Measurements from ENCODE around the gene E4F1. TPM values are rescaled to one million over a fixed set of nuclear protein-coding genes. Genes with fewer than 3 reads are reported as not detected.
A peak's percentile ranks its signal among the peaks of the same experiment; 100 is the strongest.

E4F1 gene
- total RNA-seq, 1 experiment from 2014 or later: 49.0 TPM

- Histone ChIP-seq H3K4me3 (ENCODE audit: low read length) (peak overlapping the region; percentile 81), H3K27ac (ENCODE audit: low read length) (peak overlapping the region; percentile 67; the same call in 1 of the 2 replicates), H3K36me3 (ENCODE audit: low read depth, low read length) (peaks cover 13% of the 10 kb centered on the region; the same call in 1 of the 2 replicates), H3K9me2 (replicated peaks; ENCODE audit: low read length) (no peaks in the 10 kb centered on the region), H3K9me3 (ENCODE audit: low read length) (no peaks in the 10 kb centered on the region), H2AFZ (ENCODE audit: low read length) (no peak overlapping the region), H3K4me2 (ENCODE audit: low read length) (peak overlapping the region; percentile 85), H3K79me2 (ENCODE audit: low read length) (peaks cover 26% of the 10 kb centered on the region), H3K27me3 (ENCODE audit: low read length) (no peaks in the 10 kb centered on the region), H3K4me1 (ENCODE audit: insufficient read depth, low read length) (peaks cover 9% of the 10 kb centered on the region), H3F3A (ENCODE audit: low read length, unreplicated experiment) (peaks cover 4% of the 10 kb centered on the region), H4K20me1 (ENCODE audit: low read length) (no peaks in the 10 kb centered on the region), H3K9ac (ENCODE audit: low read length) (peak overlapping the region; percentile 72)
- POLR2A ChIA-PET (ENCODE audit: unreplicated experiment): interaction anchor here (0.6 to 0.7 kb wide), 2 partner anchors 57 to 58 kb away, joined by 3 to 8 read pairs; no protein-coding TSS in a partner anchor
- intact Hi-C loops (cut with micrococcal nuclease): no loop called here
- ATAC-seq: peak; percentile 10
- TSS peak; percentile 68 for BruUV-seq (replicated peaks)
- CTCF ChIA-PET: interaction anchor here (0.6 to 1.8 kb wide), 4 partner anchors 26 to 189 kb away, joined by 3 to 18 read pairs (median 5); no protein-coding TSS in a partner anchor
- DNase-seq: no peak
- TF ChIP-seq EZH2phosphoT487 (IDR thresholded peaks at IDR 0.05; ENCODE audit: borderline replicate concordance, low read length) (no peak), CTCF (conservative IDR thresholded peaks at IDR 0.05; ENCODE audit: low read depth, low read length) (no peak), EZH2 (IDR thresholded peaks at IDR 0.05; ENCODE audit: low read length, unreplicated experiment) (no peak)
Measured at GRCh38 chr16:2250652-2251295, 27.4 kb downstream of the E4F1 start.

DNA sequence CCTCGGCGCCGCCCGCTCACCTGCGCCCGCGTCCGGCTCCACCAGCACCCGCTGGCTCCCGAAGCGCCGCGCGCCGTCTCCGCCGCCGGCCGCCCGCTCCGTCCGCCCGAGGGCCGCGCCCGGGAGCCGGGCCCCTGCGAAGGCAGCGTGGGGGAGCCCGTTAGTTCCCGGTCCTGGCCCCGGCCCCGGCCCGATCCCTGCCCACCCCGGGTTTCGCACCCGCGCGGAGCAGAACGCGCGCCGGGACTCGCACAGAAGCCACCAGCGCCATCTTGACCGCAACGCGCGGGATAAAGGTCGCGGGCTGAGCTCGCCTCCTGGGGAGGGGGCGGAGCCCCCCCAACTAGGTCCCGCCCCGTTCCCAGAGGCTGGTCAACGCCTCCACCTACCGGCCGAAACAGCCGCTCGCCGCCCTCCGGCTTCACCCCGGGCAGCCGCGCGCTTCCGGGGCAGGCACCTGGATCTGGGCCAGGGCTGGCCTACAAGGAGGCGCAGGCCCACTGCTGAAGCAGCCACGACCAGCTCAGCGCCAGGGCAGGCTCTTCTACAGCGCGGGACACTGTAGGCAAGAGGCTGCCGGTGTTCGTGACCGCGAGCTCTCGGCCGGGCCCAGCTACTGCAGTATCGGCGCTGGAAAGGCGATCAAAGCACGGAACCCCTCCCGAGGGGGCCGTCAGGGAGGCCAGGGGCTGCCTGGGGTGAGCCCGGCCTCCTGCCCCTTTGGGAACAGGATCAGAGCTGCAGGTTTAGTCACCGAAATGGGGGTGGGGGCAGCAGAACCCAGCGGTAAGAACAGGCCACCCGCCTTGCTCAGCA lies 28.1 kb downstream of the E4F1 start, which contains the start of gene ECI1:
TSS of gene ECI1 (minus strand) at position 292 of the 816 bp plus-strand sequence. CDS start at position 271, 21 bp downstream.
- no TSS peak for BruUV-seq (replicated peaks)
- H2AFZ ChIP-seq (ENCODE audit: low read length): no peak within 1 kb of the TSS
- intact Hi-C loops (cut with micrococcal nuclease): no loop called here
- CTCF ChIA-PET: interaction anchor here (0.6 to 1.8 kb wide), 6 partner anchors 25 to 660 kb away, joined by 3 to 18 read pairs (median 5); no protein-coding TSS in a partner anchor
- no peak for TF ChIP-seq EZH2 (IDR thresholded peaks at IDR 0.05; ENCODE audit: low read length, unreplicated experiment)
- TF ChIP-seq CTCF (conservative IDR thresholded peaks at IDR 0.05; ENCODE audit: low read depth, low read length): peak; percentile 49; the same call in 1 of the 2 replicates
- H3K79me2 ChIP-seq (ENCODE audit: low read length): peaks cover 26% of the 10 kb centered on the region
- peak within 1 kb of the TSS; percentile 85 for H3K4me2 ChIP-seq (ENCODE audit: low read length)
- DNase-seq: peak; percentile 93
- POLR2A ChIA-PET (ENCODE audit: unreplicated experiment): interaction anchor here (0.6 to 1.4 kb wide), 3 partner anchors 37 to 59 kb away, joined by 3 to 8 read pairs (median 7); partner anchors contain the start of gene PGP
- no peaks in the 10 kb centered on the region for H3K9me2 ChIP-seq (replicated peaks; ENCODE audit: low read length)
- ATAC-seq: peak; percentile 79
- peaks cover 9% of the 10 kb centered on the region for H3K4me1 ChIP-seq (ENCODE audit: insufficient read depth, low read length)
- H3K27me3 ChIP-seq (ENCODE audit: low read length): no peaks in the 10 kb centered on the region
- peaks cover 4% of the 10 kb centered on the region for H3F3A ChIP-seq (ENCODE audit: low read length, unreplicated experiment)
- H3K36me3 ChIP-seq (ENCODE audit: low read depth, low read length): peaks cover 8% of the 10 kb centered on the region; the same call in 1 of the 2 replicates
- peak within 1 kb of the TSS; percentile 81 for H3K4me3 ChIP-seq (ENCODE audit: low read length)
- peak within 1 kb of the TSS; percentile 72 for H3K9ac ChIP-seq (ENCODE audit: low read length)
- H3K9me3 ChIP-seq (ENCODE audit: low read length): no peaks in the 10 kb centered on the region
- peak within 1 kb of the TSS; percentile 67 for H3K27ac ChIP-seq (ENCODE audit: low read length)
- H4K20me1 ChIP-seq (ENCODE audit: low read length): no peaks in the 10 kb centered on the region
